ENCODE measurements around the gene C16orf54.

GRCh38 chr16:29745121-29745852 lies 503 bp downstream of the C16orf54 start:
- no peak for TF ChIP-seq POLR2A (IDR thresholded peaks at IDR 0.05)
- TF ChIP-seq CTCF (IDR thresholded peaks at IDR 0.05), result no peak
